HepG2 (cell line): Measurements from ENCODE around the gene ANKRD39. TPM values are rescaled to one million over a fixed set of nuclear protein-coding genes. Genes with fewer than 3 reads are reported as not detected.

Experiments used
- FUBP1 ChIP-seq: sonication (generic); formaldehyde crosslinking; IDR thresholded peaks from 2 replicates; pipeline ENCODE4 v1.5.1; 2020; ENCODE audit warnings: missing genetic modification reagents, mild to moderate bottlenecking, borderline replicate concordance
- HNRNPL ChIP-seq: fragments of 200-400 bp; formaldehyde crosslinking; IDR thresholded peaks from 2 replicates; pipeline ENCODE4 v1.6.1; 2017; ENCODE audit warnings: mild to moderate bottlenecking, low read depth, low read length
- IKZF1 ChIP-seq: fragments of 450-650 bp; IDR thresholded peaks from 2 replicates; pipeline ENCODE4 v1.7.1; 2016
- KLF13 ChIP-seq: sonication (generic); formaldehyde crosslinking; IDR thresholded peaks from 2 replicates; pipeline ENCODE4 v1.4.0; 2020; ENCODE audit warnings: mild to moderate bottlenecking, missing genetic modification reagents
- MEF2D ChIP-seq: sonication (generic); formaldehyde crosslinking; IDR thresholded peaks from 2 replicates; pipeline ENCODE4 v1.5.1; 2020; ENCODE audit warnings: mild to moderate bottlenecking, missing genetic modification reagents
- MXD4 ChIP-seq: IDR thresholded peaks from 2 replicates; pipeline ENCODE4 v1.6.1; 2016; ENCODE audit warnings: mild to moderate bottlenecking, missing biosample characterization, missing genetic modification reagents
- TFDP2 ChIP-seq: sonication (generic); formaldehyde crosslinking; IDR thresholded peaks from 2 replicates; pipeline ENCODE4 v1.4.0; 2020; ENCODE audit warnings: missing genetic modification reagents
- XBP1 ChIP-seq: sonication (generic); formaldehyde crosslinking; IDR thresholded peaks from 2 replicates; pipeline ENCODE4 v1.5.0; 2020; ENCODE audit warnings: missing genetic modification reagents
- ZEB1 ChIP-seq: IDR thresholded peaks from 2 replicates; pipeline ENCODE4 v1.6.1; 2012; ENCODE audit warnings: mild to moderate bottlenecking, low read depth, inconsistent platforms; ENCODE audit not compliant: insufficient replicate concordance
- ZHX1 ChIP-seq: sonication (generic); formaldehyde crosslinking; IDR thresholded peaks from 2 replicates; pipeline ENCODE4 v1.8.1; 2022; ENCODE audit warnings: low read depth, mild to moderate bottlenecking, missing genetic modification reagents
- ZNF256 ChIP-seq: sonication (generic); formaldehyde crosslinking; conservative IDR thresholded peaks from 2 replicates; pipeline ENCODE4 v1.4.0; 2020; ENCODE audit warnings: missing genetic modification reagents
- ZNF609 ChIP-seq: sonication (generic); formaldehyde crosslinking; IDR thresholded peaks from 2 replicates; pipeline ENCODE4 v1.4.0; 2020; ENCODE audit warnings: mild to moderate bottlenecking, missing genetic modification reagents, borderline replicate concordance
- ZSCAN12 ChIP-seq: sonication (generic); formaldehyde crosslinking; IDR thresholded peaks from 2 replicates; pipeline ENCODE4 v1.9.0; 2021; ENCODE audit warnings: mild to moderate bottlenecking, missing genetic modification reagents
- polyA plus RNA-seq, 8 experiments: library from polyadenylated mRNA; depleted of rRNA in 3 of 8; stranded (reverse) in 7 of 8; unstranded in 1 of 8; fragments of >200 nt; fragmentation: Illumina TruSeq in 4 of 8; extraction: Trizol in 4 of 8; gene quantifications; 2 replicates each; pipeline versions ENCODE4 v1.2.1 to v1.2.3, GENCODE V29; 2011 to 2016; ENCODE audit warnings: low read depth in 4 of 8, missing spikeins in 1 of 8, mixed read lengths in 1 of 8; ENCODE audit not compliant: insufficient read depth in 1 of 8
- total RNA-seq, 5 experiments: library from RNA; depleted of rRNA; stranded (reverse); fragments of >200 nt; fragmentation: Illumina TruSeq; extraction: Trizol; gene quantifications; 2 replicates each; pipeline ENCODE4 v1.2.3, GENCODE V29; 2016; ENCODE audit warnings: low read depth in 1 of 5
- TF ChIP-seq, protein P1 (sequence below): sonication (generic); formaldehyde crosslinking; IDR thresholded peaks from 2 replicates; pipeline ENCODE4 v1.8.0; 2022; ENCODE audit warnings: missing genetic modification reagents, mild to moderate bottlenecking, borderline replicate concordance
- TF ChIP-seq, protein P2 (sequence below): sonication (generic); formaldehyde crosslinking; IDR thresholded peaks from 2 replicates; pipeline ENCODE4 v1.8.1; 2023; ENCODE audit warnings: mild to moderate bottlenecking, missing genetic modification reagents, borderline replicate concordance
- TF ChIP-seq, protein P3 (sequence below): sonication (generic); formaldehyde crosslinking; IDR thresholded peaks from 2 replicates; pipeline ENCODE4 v1.8.0; 2022; ENCODE audit warnings: mild to moderate bottlenecking, missing genetic modification reagents, borderline replicate concordance

The ANKRD39 gene
- total and polyA plus RNA-seq, 2 of the 13 experiments (the other 11 are each of a cell fraction or from before 2014, with no cell fraction given): 23.2 to 24.8 TPM

GRCh38 chr2:96810783-96811192, 47.0 kb downstream of the ANKRD39 start (continued):
- TF ChIP-seq, protein P1, sequence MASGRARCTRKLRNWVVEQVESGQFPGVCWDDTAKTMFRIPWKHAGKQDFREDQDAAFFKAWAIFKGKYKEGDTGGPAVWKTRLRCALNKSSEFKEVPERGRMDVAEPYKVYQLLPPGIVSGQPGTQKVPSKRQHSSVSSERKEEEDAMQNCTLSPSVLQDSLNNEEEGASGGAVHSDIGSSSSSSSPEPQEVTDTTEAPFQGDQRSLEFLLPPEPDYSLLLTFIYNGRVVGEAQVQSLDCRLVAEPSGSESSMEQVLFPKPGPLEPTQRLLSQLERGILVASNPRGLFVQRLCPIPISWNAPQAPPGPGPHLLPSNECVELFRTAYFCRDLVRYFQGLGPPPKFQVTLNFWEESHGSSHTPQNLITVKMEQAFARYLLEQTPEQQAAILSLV (CRISPR knock-in tag): no peak
- TF ChIP-seq ZHX1: no peak
- TF ChIP-seq, protein P2, sequence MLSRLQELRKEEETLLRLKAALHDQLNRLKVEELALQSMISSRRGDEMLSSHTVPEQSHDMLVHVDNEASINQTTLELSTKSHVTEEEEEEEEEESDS (CRISPR knock-in tag): no peak
- TF ChIP-seq, protein P3, sequence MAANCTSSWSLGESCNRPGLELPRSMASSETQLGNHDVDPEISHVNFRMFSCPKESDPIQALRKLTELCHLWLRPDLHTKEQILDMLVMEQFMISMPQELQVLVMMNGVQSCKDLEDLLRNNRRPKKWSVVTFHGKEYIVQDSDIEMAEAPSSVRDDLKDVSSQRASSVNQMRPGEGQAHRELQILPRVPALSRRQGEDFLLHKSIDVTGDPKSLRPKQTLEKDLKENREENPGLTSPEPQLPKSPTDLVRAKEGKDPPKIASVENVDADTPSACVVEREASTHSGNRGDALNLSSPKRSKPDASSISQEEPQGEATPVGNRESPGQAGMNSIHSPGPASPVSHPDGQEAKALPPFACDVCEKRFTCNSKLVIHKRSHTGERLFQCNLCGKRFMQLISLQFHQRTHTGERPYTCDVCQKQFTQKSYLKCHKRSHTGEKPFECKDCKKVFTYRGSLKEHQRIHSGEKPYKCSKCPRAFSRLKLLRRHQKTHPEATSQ: no peak
- TF ChIP-seq MXD4 (CRISPR knock-in tag): no peak; the same call in 1 of the 2 replicates
- TF ChIP-seq ZNF256: no peak
- TF ChIP-seq TFDP2 (CRISPR knock-in tag): 0 out of 2 replicates have a peak, but pooled peaks have one; percentile 17
- TF ChIP-seq HNRNPL: 0 out of 2 replicates have a peak, but pooled peaks have one; percentile 52
- TF ChIP-seq ZSCAN12 (CRISPR knock-in tag): no peak
- no peak for TF ChIP-seq XBP1
- no peak for TF ChIP-seq KLF13 (CRISPR knock-in tag)
- TF ChIP-seq MEF2D (CRISPR knock-in tag): peak; percentile 82
- TF ChIP-seq ZNF609 (CRISPR knock-in tag): no peak
- no peak for TF ChIP-seq IKZF1
- TF ChIP-seq ZEB1: no peak
- TF ChIP-seq FUBP1 (CRISPR knock-in tag): no peak
